Uterus (tissue), 4 donors: ENCODE data around the gene HSPG2. TPM values are rescaled to one million over a fixed set of nuclear protein-coding genes. Genes with fewer than 3 reads are reported as not detected.

Experiments
- DNase-seq, 2 donors: peaks; one replicate each; pipeline ENCODE4 v3.0.0-alpha.2; 2019 to 2020
- H3K27ac ChIP-seq, 2 donors: fragments of 200-600 bp; sonication (generic); 1 replicate in 1 of 2; 2 replicates in 1 of 2; pipeline ENCODE4 v1.5.1; 2016 to 2018
- H3K27me3 ChIP-seq, 2 donors: fragments of 200-600 bp; sonication (generic); one replicate each; pipeline ENCODE4 v1.5.1; 2018 to 2019; ENCODE audit warnings: control low read depth in 1 of 2
- H3K36me3 ChIP-seq, 2 donors: fragments of 200-600 bp; sonication (generic); one replicate each; pipeline ENCODE4 v1.5.1; 2019; ENCODE audit warnings: control low read depth in 1 of 2
- H3K4me1 ChIP-seq, 2 donors: fragments of 200-600 bp; sonication (generic); one replicate each; pipeline ENCODE4 v1.5.1; 2018 to 2019; ENCODE audit warnings: control low read depth in 1 of 2
- H3K4me3 ChIP-seq, 2 donors: fragments of 200-600 bp; sonication (generic); 1 replicate in 1 of 2; 2 replicates in 1 of 2; pipeline ENCODE4 v1.5.1; 2018 to 2019; ENCODE audit warnings: mild to moderate bottlenecking in 1 of 2
- H3K9me3 ChIP-seq, 2 donors: fragments of 200-600 bp; sonication (generic); one replicate each; pipeline ENCODE4 v1.5.1; 2019; ENCODE audit warnings: control low read depth in 1 of 2
- POLR2A ChIP-seq, 2 donors: fragments of 450-650 bp; IDR thresholded peaks; one replicate each; pipeline ENCODE4 v1.6.1; 2016; ENCODE audit warnings: antibody characterized with exemption in 2 of 2, mild to moderate bottlenecking in 1 of 2, moderate library complexity in 1 of 2
- intact Hi-C: fragments of 100-400 bp; cut with DNase I; formaldehyde crosslinking; loops from one replicate; pipeline ENCODE4 v1.15.1; 2023; ENCODE audit warnings: low total_unique reads
- total RNA-seq, 4 donors: library from RNA; depleted of rRNA in 3 of 4; stranded (reverse); fragments of >200 nt in 3 of 4; gene quantifications; one replicate each; pipeline versions ENCODE4 v1.1.0 to v1.2.4, GENCODE V29; 2014 to 2023
- TF ChIP-seq, protein P1 (sequence below), 4 experiments: fragments of 200-600 bp in 2 of 4; fragments of 450-650 bp in 2 of 4; sonication (generic) in 2 of 4; IDR thresholded peaks; one replicate each; pipeline ENCODE4 v1.5.1; 2016 to 2019; ENCODE audit warnings: antibody characterized with exemption in 4 of 4, mild to moderate bottlenecking in 2 of 4, moderate library complexity in 1 of 4
- donor health status: DM: yes; HTN: yes; CAD: no.

Gene HSPG2
- total RNA-seq, 4 donors from 2014 or later: 96.8 to 677 (median 290) TPM

DNA sequence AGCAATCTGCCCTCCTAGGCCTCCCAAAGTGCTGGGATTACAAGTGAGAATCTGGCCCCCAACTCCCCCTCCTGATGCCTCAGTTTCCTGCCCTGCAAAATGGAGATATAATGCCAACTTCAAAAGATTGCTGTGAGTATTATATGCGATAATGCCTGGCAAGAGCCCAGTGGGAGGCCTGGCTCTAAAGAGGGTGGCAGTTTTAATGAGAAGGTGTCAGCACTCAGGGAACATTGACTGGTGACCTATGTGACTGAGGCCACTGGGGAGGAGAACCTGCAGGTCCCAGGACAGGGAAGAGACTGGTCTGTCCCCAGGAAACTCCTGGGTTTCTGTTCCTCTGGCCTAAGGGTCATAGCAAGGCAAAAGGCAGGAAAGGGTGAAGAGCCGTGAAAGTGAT lies 11.0 kb downstream of the HSPG2 start:
- no peak for TF ChIP-seq POLR2A (IDR thresholded peaks at IDR 0.05)
- no peaks in the 10 kb centered on the region for H3K9me3 ChIP-seq
- peak overlapping the region; percentile 93 for H3K27ac ChIP-seq
- peak in 1 of 2 donors; percentile 34 for DNase-seq
- no peaks in the 10 kb centered on the region for H3K27me3 ChIP-seq
- H3K36me3 ChIP-seq: no peaks in the 10 kb centered on the region
- no peak overlapping the region for H3K4me3 ChIP-seq
- peaks cover 11 to 61% of the 10 kb centered on the region in 2 donors for H3K4me1 ChIP-seq
- intact Hi-C loops: no loop called here

- Histone ChIP-seq H3K9me3 (no peaks in the 10 kb centered on the region), H3K4me1 (peaks cover 11 to 62% of the 10 kb centered on the region in 2 donors), H3K27ac (peak overlapping the region; percentile 93), H3K27me3 (no peaks in the 10 kb centered on the region), H3K36me3 (no peaks in the 10 kb centered on the region), H3K4me3 (no peak overlapping the region)
- intact Hi-C loops: no loop called here
- peak; percentile 30 to 37 for DNase-seq
- TF ChIP-seq, protein P1, sequence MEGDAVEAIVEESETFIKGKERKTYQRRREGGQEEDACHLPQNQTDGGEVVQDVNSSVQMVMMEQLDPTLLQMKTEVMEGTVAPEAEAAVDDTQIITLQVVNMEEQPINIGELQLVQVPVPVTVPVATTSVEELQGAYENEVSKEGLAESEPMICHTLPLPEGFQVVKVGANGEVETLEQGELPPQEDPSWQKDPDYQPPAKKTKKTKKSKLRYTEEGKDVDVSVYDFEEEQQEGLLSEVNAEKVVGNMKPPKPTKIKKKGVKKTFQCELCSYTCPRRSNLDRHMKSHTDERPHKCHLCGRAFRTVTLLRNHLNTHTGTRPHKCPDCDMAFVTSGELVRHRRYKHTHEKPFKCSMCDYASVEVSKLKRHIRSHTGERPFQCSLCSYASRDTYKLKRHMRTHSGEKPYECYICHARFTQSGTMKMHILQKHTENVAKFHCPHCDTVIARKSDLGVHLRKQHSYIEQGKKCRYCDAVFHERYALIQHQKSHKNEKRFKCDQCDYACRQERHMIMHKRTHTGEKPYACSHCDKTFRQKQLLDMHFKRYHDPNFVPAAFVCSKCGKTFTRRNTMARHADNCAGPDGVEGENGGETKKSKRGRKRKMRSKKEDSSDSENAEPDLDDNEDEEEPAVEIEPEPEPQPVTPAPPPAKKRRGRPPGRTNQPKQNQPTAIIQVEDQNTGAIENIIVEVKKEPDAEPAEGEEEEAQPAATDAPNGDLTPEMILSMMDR (IDR thresholded peaks at IDR 0.05): no peak
- TF ChIP-seq POLR2A (IDR thresholded peaks at IDR 0.05): no peak
Measured at GRCh38 chr1:21925334-21925940, 11.7 kb downstream of the HSPG2 start.

GRCh38 chr1:21924503-21925005 lies 12.6 kb downstream of the HSPG2 start:
- DNase-seq: peak; percentile 30 to 74
- no peaks in the 10 kb centered on the region for H3K27me3 ChIP-seq
- peak overlapping the region; percentile 93 for H3K27ac ChIP-seq
- no peak overlapping the region for H3K4me3 ChIP-seq
- H3K4me1 ChIP-seq: peaks cover 16 to 69% of the 10 kb centered on the region in 2 donors
- no peaks in the 10 kb centered on the region for H3K36me3 ChIP-seq
- no peak for TF ChIP-seq POLR2A (IDR thresholded peaks at IDR 0.05)
- H3K9me3 ChIP-seq: no peaks in the 10 kb centered on the region
- intact Hi-C loops: no loop called here

DNA sequence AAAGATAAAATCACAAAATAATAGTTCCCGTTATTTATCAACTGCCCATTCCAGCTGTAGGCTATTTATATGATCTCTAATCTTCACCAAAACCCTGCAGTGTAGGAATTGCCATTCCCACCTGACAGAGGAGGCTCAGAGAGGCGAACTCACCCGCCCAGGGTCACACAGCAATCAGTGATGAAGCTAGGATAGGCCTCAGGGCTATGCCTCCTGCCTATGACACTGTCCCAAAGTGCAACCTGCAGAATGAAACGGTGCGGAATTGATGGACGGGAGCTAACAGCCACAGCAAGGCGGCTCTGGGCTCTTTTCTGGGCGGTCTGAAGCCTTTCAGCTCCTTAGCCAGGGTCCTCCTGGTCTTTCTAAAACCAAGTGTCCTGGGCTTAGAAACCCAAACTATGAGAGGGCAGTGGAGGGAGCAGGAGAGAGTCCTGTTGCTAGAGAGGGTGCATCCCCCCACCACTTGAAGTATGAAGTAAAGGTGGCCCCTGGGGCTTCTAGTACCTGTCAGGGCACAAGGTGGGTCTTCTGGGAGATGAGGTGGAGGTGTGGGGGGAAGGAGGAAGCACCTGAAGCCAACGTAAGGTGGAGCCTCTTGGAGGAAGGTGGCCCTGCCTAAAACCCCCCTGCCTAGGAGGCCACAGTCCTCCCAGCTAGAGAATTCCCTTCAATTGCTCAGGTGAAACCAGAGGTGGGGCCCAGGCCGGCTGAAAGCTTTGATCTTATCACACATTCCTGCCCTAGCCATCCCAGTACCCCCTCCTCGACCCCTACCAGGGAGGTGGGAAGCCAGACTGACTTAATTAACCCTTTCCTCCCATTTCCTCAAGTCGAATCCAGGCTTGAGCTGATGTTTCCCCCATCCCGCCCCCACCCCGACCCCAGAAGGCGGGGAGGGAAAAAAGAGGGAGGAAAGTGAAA lies 14.8 kb downstream of the HSPG2 start:
- Histone ChIP-seq H3K4me3 (no peak overlapping the region), H3K9me3 (no peaks in the 10 kb centered on the region), H3K27me3 (no peaks in the 10 kb centered on the region), H3K4me1 (peaks cover 13 to 61% of the 10 kb centered on the region in 2 donors), H3K27ac (peak overlapping the region; percentile 93), H3K36me3 (no peaks in the 10 kb centered on the region)
- TF ChIP-seq POLR2A (IDR thresholded peaks at IDR 0.05): no peak
- TF ChIP-seq, protein P1 (IDR thresholded peaks at IDR 0.05): no peak
- intact Hi-C loops: no loop called here
- DNase-seq: peak in 1 of 2 donors; percentile 26

DNA sequence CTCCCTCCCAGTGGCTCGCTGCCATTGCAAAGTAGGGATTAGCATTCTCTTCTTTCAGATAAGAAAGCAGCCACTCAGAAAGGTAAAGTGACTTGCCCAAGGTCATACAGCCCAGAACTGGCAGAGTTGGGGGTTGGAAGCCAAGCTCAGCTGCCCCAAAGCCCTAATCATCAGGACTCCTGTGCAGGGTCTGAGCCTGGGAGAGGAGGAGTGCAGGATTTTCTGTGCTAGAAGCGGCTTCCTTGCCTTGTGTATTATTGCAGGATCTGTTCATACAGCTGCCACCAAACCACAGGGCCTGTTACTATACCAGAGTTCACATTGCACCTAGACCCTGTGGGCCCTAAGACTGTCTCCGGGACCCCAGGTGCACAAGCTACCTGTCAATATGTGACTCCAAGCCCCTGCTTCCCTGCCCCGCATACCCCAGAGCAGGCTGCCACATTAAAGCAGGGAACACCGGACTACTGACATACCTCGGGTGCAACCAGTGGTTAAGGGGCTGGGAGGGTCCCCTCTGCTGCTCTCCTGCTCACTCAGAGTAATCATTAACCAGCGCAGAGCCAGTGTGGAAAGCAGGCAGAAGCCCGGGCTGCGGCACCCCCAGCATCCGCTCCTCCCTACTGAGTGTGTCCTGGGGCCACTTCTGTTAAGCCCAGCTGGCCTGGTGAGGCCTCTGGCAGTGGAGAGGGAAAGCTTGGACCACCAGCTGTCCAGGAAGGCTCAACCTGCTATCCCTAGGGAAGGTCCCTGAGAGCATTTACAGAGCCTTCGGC lies 15.8 kb downstream of the HSPG2 start:
- intact Hi-C loops: no loop called here
- H3K4me1 ChIP-seq: peaks cover 12 to 60% of the 10 kb centered on the region in 2 donors
- no peak for DNase-seq

More for the DNA sequence above, 15.8 kb downstream of the HSPG2 start:
- peak overlapping the region; percentile 93 for H3K27ac ChIP-seq
- TF ChIP-seq POLR2A (IDR thresholded peaks at IDR 0.05): no peak
- TF ChIP-seq, protein P1 (IDR thresholded peaks at IDR 0.05): no peak
- no peaks in the 10 kb centered on the region for H3K27me3 ChIP-seq
- no peak overlapping the region for H3K4me3 ChIP-seq
- no peaks in the 10 kb centered on the region for H3K36me3 ChIP-seq
- H3K9me3 ChIP-seq: no peaks in the 10 kb centered on the region
